Activated naive CD8-positive, alpha-beta T cell treated with anti-CD3 and anti-CD28 coated beads, Interleukin-2, amount 50 U/mL, for 24 hours (primary cell): ENCODE data around the gene XIRP2.

Source experiments
- ATAC-seq: fragments of 150-1000 bp; cut with Tn5 transposase; one replicate; pipeline ENCODE4 v1.10.0; 2021
- DNase-seq: peaks from one replicate; pipeline ENCODE4 v3.0.0; 2021
- H3K27ac Mint-ChIP-seq: one replicate; pipeline ENCODE4 v1.8.0; 2021; ENCODE audit warnings: mild to moderate bottlenecking, mixed read lengths
- H3K27me3 Mint-ChIP-seq: one replicate; pipeline ENCODE4 v1.8.0; 2021; ENCODE audit warnings: mixed read lengths
- H3K36me3 Mint-ChIP-seq: one replicate; pipeline ENCODE4 v1.8.0; 2021; ENCODE audit warnings: low read depth, mixed read lengths
- H3K4me1 Mint-ChIP-seq: one replicate; pipeline ENCODE4 v1.8.0; 2021; ENCODE audit warnings: mixed read lengths
- H3K4me3 Mint-ChIP-seq: one replicate; pipeline ENCODE4 v1.8.0; 2021; ENCODE audit warnings: mild to moderate bottlenecking, moderate library complexity, mixed read lengths
- H3K9me3 Mint-ChIP-seq: one replicate; pipeline ENCODE4 v1.8.0; 2021; ENCODE audit warnings: mixed read lengths

XIRP2 gene

GRCh38 chr2:167151894-167152293 is 263.6 kb downstream of the XIRP2 start:
- no peaks in the 10 kb centered on the region for H3K9me3 Mint-ChIP-seq
- no peaks in the 10 kb centered on the region for H3K36me3 Mint-ChIP-seq
- ATAC-seq (no peak), DNase-seq (no peak)
- no peak overlapping the region for H3K4me3 Mint-ChIP-seq
- no peak overlapping the region for H3K27ac Mint-ChIP-seq
- no peaks in the 10 kb centered on the region for H3K4me1 Mint-ChIP-seq
- no peaks in the 10 kb centered on the region for H3K27me3 Mint-ChIP-seq

- Mint-ChIP-seq H3K27me3 (no peaks in the 10 kb centered on the region), H3K27ac (no peak overlapping the region), H3K4me3 (no peak overlapping the region), H3K4me1 (no peaks in the 10 kb centered on the region), H3K36me3 (no peaks in the 10 kb centered on the region), H3K9me3 (peaks cover 4% of the 10 kb centered on the region)
- ATAC-seq (no peak), DNase-seq (no peak)
Measured at GRCh38 chr2:167157523-167157922, 269.2 kb downstream of the XIRP2 start.

- Mint-ChIP-seq H3K4me1 (no peaks in the 10 kb centered on the region), H3K27ac (no peak overlapping the region), H3K4me3 (no peak overlapping the region), H3K9me3 (peaks cover 10% of the 10 kb centered on the region), H3K36me3 (no peaks in the 10 kb centered on the region), H3K27me3 (no peaks in the 10 kb centered on the region)
- DNase-seq = no peak
- no peak for ATAC-seq
Measured at GRCh38 chr2:167177196-167177595, 288.9 kb downstream of the XIRP2 start.

- H3K27ac Mint-ChIP-seq = no peak overlapping the region
- DNase-seq = no peak
- no peak for ATAC-seq
- no peak overlapping the region for H3K4me3 Mint-ChIP-seq
- H3K9me3 Mint-ChIP-seq = no peaks in the 10 kb centered on the region
- H3K4me1 Mint-ChIP-seq = no peaks in the 10 kb centered on the region
- no peaks in the 10 kb centered on the region for H3K36me3 Mint-ChIP-seq
- H3K27me3 Mint-ChIP-seq = no peaks in the 10 kb centered on the region
Measured at GRCh38 chr2:167181134-167181533, 292.9 kb downstream of the XIRP2 start.

- Mint-ChIP-seq H3K4me1 (no peaks in the 10 kb centered on the region), H3K4me3 (no peak overlapping the region), H3K27ac (no peak overlapping the region), H3K36me3 (no peaks in the 10 kb centered on the region), H3K9me3 (no peaks in the 10 kb centered on the region), H3K27me3 (no peaks in the 10 kb centered on the region)
- ATAC-seq = no peak
- no peak for DNase-seq
Measured at GRCh38 chr2:167181688-167182087, 293.4 kb downstream of the XIRP2 start.

GRCh38 chr2:167182403-167182802 is 294.1 kb downstream of the XIRP2 start:
- DNase-seq = no peak
- Mint-ChIP-seq H3K27ac (no peak overlapping the region), H3K27me3 (no peaks in the 10 kb centered on the region), H3K36me3 (no peaks in the 10 kb centered on the region), H3K4me1 (no peaks in the 10 kb centered on the region), H3K4me3 (no peak overlapping the region), H3K9me3 (no peaks in the 10 kb centered on the region)
- no peak for ATAC-seq

- ATAC-seq (no peak), DNase-seq (no peak)
- H3K4me3 Mint-ChIP-seq = no peak overlapping the region
- H3K36me3 Mint-ChIP-seq = no peaks in the 10 kb centered on the region
- H3K27ac Mint-ChIP-seq = no peak overlapping the region
- H3K9me3 Mint-ChIP-seq = no peaks in the 10 kb centered on the region
- no peaks in the 10 kb centered on the region for H3K27me3 Mint-ChIP-seq
- no peaks in the 10 kb centered on the region for H3K4me1 Mint-ChIP-seq
Measured at GRCh38 chr2:167183931-167184330, 295.7 kb downstream of the XIRP2 start.

GRCh38 chr2:167186465-167186864 is 298.2 kb downstream of the XIRP2 start:
- H3K4me3 Mint-ChIP-seq = no peak overlapping the region
- no peaks in the 10 kb centered on the region for H3K9me3 Mint-ChIP-seq
- H3K4me1 Mint-ChIP-seq = no peaks in the 10 kb centered on the region
- no peak for DNase-seq
- no peak overlapping the region for H3K27ac Mint-ChIP-seq
- H3K36me3 Mint-ChIP-seq = no peaks in the 10 kb centered on the region
- no peaks in the 10 kb centered on the region for H3K27me3 Mint-ChIP-seq
- no peak for ATAC-seq

- Mint-ChIP-seq H3K36me3 (no peaks in the 10 kb centered on the region), H3K27ac (no peak overlapping the region), H3K27me3 (no peaks in the 10 kb centered on the region), H3K9me3 (no peaks in the 10 kb centered on the region), H3K4me3 (no peak overlapping the region), H3K4me1 (no peaks in the 10 kb centered on the region)
- no peak for ATAC-seq
- no peak for DNase-seq
Measured at GRCh38 chr2:167187049-167187727, 298.9 kb downstream of the XIRP2 start.

GRCh38 chr2:167187978-167188967 is 300.0 kb downstream of the XIRP2 start:
- Mint-ChIP-seq H3K27me3 (no peaks in the 10 kb centered on the region), H3K9me3 (no peaks in the 10 kb centered on the region), H3K4me3 (no peak overlapping the region), H3K4me1 (no peaks in the 10 kb centered on the region), H3K36me3 (no peaks in the 10 kb centered on the region), H3K27ac (no peak overlapping the region)
- ATAC-seq = no peak
- no peak for DNase-seq

- Mint-ChIP-seq H3K4me1 (no peaks in the 10 kb centered on the region), H3K4me3 (no peak overlapping the region), H3K27me3 (no peaks in the 10 kb centered on the region), H3K9me3 (no peaks in the 10 kb centered on the region), H3K27ac (no peak overlapping the region), H3K36me3 (no peaks in the 10 kb centered on the region)
- ATAC-seq (no peak), DNase-seq (no peak)
Measured at GRCh38 chr2:167190053-167190452, 301.8 kb downstream of the XIRP2 start.

- DNase-seq = no peak
Measured at GRCh38 chr2:167191588-167191987, 303.3 kb downstream of the XIRP2 start.

GRCh38 chr2:167192833-167193232 is 304.6 kb downstream of the XIRP2 start:
- Mint-ChIP-seq H3K27me3 (no peaks in the 10 kb centered on the region), H3K4me3 (no peak overlapping the region), H3K36me3 (no peaks in the 10 kb centered on the region), H3K9me3 (no peaks in the 10 kb centered on the region), H3K27ac (no peak overlapping the region), H3K4me1 (peaks cover 3% of the 10 kb centered on the region)
- DNase-seq (no peak), ATAC-seq (no peak)

More at GRCh38 chr2:167191588-167191987, 303.3 kb downstream of the XIRP2 start:
- Mint-ChIP-seq H3K36me3 (no peaks in the 10 kb centered on the region), H3K9me3 (no peaks in the 10 kb centered on the region), H3K4me3 (no peak overlapping the region), H3K27me3 (no peaks in the 10 kb centered on the region), H3K4me1 (peaks cover 1% of the 10 kb centered on the region), H3K27ac (no peak overlapping the region)
- ATAC-seq = no peak

GRCh38 chr2:167196461-167197252 is 308.4 kb downstream of the XIRP2 start:
- ATAC-seq (no peak), DNase-seq (no peak)
- Mint-ChIP-seq H3K4me3 (no peak overlapping the region), H3K27ac (no peak overlapping the region), H3K9me3 (no peaks in the 10 kb centered on the region), H3K36me3 (no peaks in the 10 kb centered on the region), H3K4me1 (peaks cover 3% of the 10 kb centered on the region), H3K27me3 (no peaks in the 10 kb centered on the region)
